Suprapubic skin (tissue), 4 donors: Measurements from ENCODE around the gene CWH43. TPM values are rescaled to one million over a fixed set of nuclear protein-coding genes. Genes with fewer than 3 reads are reported as not detected.
"Not testable (repeated sequence)": the region's sequence is repeated elsewhere in the genome, so short reads cannot be mapped to it uniquely, and the experiment has no call there.

ENCODE experiments used
- DNase-seq, 2 donors: peaks; one replicate each; pipeline ENCODE4 v3.0.0-alpha.2; 2019; ENCODE audit warnings: low spot score in 2 of 2
- H3K27ac ChIP-seq: fragments of 200-600 bp; sonication (generic); one replicate; pipeline ENCODE4 v1.5.1; 2019
- H3K27me3 ChIP-seq: fragments of 200-600 bp; sonication (generic); one replicate; pipeline ENCODE4 v1.5.1; 2019
- H3K36me3 ChIP-seq: fragments of 200-600 bp; sonication (generic); one replicate; pipeline ENCODE4 v1.5.1; 2019
- H3K4me1 ChIP-seq: fragments of 200-600 bp; sonication (generic); one replicate; pipeline ENCODE4 v1.5.1; 2019
- H3K4me3 ChIP-seq: fragments of 200-600 bp; sonication (generic); one replicate; pipeline ENCODE4 v1.5.1; 2019; ENCODE audit warnings: mild to moderate bottlenecking
- H3K9me3 ChIP-seq: fragments of 200-600 bp; sonication (generic); one replicate; pipeline ENCODE4 v1.5.1; 2019
- CTCF ChIP-seq, 2 donors: fragments of 200-600 bp in 1 of 2; fragments of 450-650 bp in 1 of 2; sonication (generic) in 1 of 2; IDR thresholded peaks; one replicate each; pipeline ENCODE4 v1.5.1; 2016 to 2019; ENCODE audit warnings: antibody characterized with exemption in 2 of 2, mild to moderate bottlenecking in 1 of 2, moderate library complexity in 1 of 2
- EP300 ChIP-seq: sonication (generic); formaldehyde crosslinking; IDR thresholded peaks from one replicate; pipeline ENCODE4 v1.6.1; 2017; ENCODE audit warnings: antibody characterized with exemption
- POLR2A ChIP-seq, 2 donors: fragments of 450-650 bp; IDR thresholded peaks; one replicate each; pipeline ENCODE4 v1.6.1; 2017; ENCODE audit warnings: antibody characterized with exemption in 2 of 2, mild to moderate bottlenecking in 2 of 2, moderate library complexity in 2 of 2
- POLR2AphosphoS5 ChIP-seq, 3 donors: sonication (generic); formaldehyde crosslinking; IDR thresholded peaks; one replicate each; pipeline ENCODE4 v1.6.1; 2017; ENCODE audit warnings: antibody characterized with exemption in 3 of 3
- WGBS: methylation state at CpG from one replicate; pipeline ENCODE4 v1.1.5; 2018; 5-methylcytosine and 5-hydroxymethylcytosine counted together
- total RNA-seq, 4 donors: library from RNA; depleted of rRNA; stranded (reverse); fragments of >200 nt; gene quantifications; one replicate each; pipeline ENCODE4 v1.1.0, GENCODE V29; 2016

CWH43 gene
- total RNA-seq, 4 donors from 2014 or later = 31.5 to 51.6 (median 39.6) TPM

- H3K36me3 ChIP-seq = no peaks in the 10 kb centered on the region
- H3K27me3 ChIP-seq = peaks cover 3% of the 10 kb centered on the region
- TF ChIP-seq POLR2AphosphoS5 (IDR thresholded peaks at IDR 0.05) = no peak
- no peak for TF ChIP-seq EP300
- no peak for TF ChIP-seq CTCF (IDR thresholded peaks at IDR 0.05)
- no peak for TF ChIP-seq POLR2A (IDR thresholded peaks at IDR 0.05)
- no peak overlapping the region for H3K27ac ChIP-seq
- no peak overlapping the region for H3K4me3 ChIP-seq
- no peaks in the 10 kb centered on the region for H3K9me3 ChIP-seq
- 55% methylated on average over 6 of the region's 6 CpGs for WGBS
- no peak for DNase-seq
- peaks cover 4% of the 10 kb centered on the region for H3K4me1 ChIP-seq
Observed at GRCh38 chr4:48979914-48980579, 6.0 kb upstream of the CWH43 start.

GRCh38 chr4:48984005-48984404 lies 2.1 kb upstream of the CWH43 start:
- not testable (repeated sequence) for H3K9me3 ChIP-seq, DNase-seq, H3K36me3 ChIP-seq, H3K27ac ChIP-seq, H3K4me3 ChIP-seq
- 95% methylated on average over 2 of the region's 2 CpGs for WGBS
- peaks cover 19% of the 10 kb centered on the region for H3K27me3 ChIP-seq
- peaks cover 25% of the 10 kb centered on the region for H3K4me1 ChIP-seq

DNA sequence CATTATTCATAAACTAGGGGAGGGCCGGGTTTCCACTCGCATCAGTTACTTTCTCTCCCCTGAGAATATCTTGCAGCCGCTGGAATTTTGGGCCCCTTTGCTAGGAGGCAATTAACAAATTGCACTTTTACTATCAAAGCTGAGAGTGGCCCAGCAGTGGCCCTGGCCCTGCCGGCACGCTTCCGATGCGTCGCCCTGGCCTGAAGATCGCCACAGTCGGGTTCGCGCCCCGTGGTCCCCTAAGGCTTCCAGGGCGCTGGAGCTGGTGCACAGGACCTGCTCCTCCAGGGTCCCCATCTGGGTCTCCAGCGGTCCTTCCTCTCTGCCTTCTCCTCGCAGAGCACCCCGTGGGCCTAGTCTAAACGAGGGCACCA lies 486 bp upstream of the CWH43 start:
- no peak overlapping the region for H3K27ac ChIP-seq
- WGBS = 58% methylated on average over 9 of the region's 18 CpGs
- TF ChIP-seq POLR2AphosphoS5 (IDR thresholded peaks at IDR 0.05) (no peak), CTCF (IDR thresholded peaks at IDR 0.05) (no peak), POLR2A (IDR thresholded peaks at IDR 0.05) (no peak), EP300 (no peak)
- peak overlapping the region; percentile 54 for H3K4me3 ChIP-seq
- no peaks in the 10 kb centered on the region for H3K9me3 ChIP-seq
- DNase-seq = no peak
- peaks cover 25% of the 10 kb centered on the region for H3K4me1 ChIP-seq
- no peaks in the 10 kb centered on the region for H3K36me3 ChIP-seq
- peaks cover 19% of the 10 kb centered on the region for H3K27me3 ChIP-seq

- 28% methylated on average over 27 of the region's 27 CpGs for WGBS
- no peak for DNase-seq
- H3K27me3 ChIP-seq = peaks cover 19% of the 10 kb centered on the region
- H3K9me3 ChIP-seq = no peaks in the 10 kb centered on the region
- H3K36me3 ChIP-seq = no peaks in the 10 kb centered on the region
- H3K4me1 ChIP-seq = peaks cover 25% of the 10 kb centered on the region
- peak overlapping the region; percentile 75 for H3K27ac ChIP-seq
- TF ChIP-seq EP300 (no peak), POLR2A (IDR thresholded peaks at IDR 0.05) (no peak), CTCF (IDR thresholded peaks at IDR 0.05) (no peak), POLR2AphosphoS5 (IDR thresholded peaks at IDR 0.05) (no peak)
- H3K4me3 ChIP-seq = peak overlapping the region; percentile 54
Observed at GRCh38 chr4:48986654-48987164, 634 bp downstream of the CWH43 start.

DNA sequence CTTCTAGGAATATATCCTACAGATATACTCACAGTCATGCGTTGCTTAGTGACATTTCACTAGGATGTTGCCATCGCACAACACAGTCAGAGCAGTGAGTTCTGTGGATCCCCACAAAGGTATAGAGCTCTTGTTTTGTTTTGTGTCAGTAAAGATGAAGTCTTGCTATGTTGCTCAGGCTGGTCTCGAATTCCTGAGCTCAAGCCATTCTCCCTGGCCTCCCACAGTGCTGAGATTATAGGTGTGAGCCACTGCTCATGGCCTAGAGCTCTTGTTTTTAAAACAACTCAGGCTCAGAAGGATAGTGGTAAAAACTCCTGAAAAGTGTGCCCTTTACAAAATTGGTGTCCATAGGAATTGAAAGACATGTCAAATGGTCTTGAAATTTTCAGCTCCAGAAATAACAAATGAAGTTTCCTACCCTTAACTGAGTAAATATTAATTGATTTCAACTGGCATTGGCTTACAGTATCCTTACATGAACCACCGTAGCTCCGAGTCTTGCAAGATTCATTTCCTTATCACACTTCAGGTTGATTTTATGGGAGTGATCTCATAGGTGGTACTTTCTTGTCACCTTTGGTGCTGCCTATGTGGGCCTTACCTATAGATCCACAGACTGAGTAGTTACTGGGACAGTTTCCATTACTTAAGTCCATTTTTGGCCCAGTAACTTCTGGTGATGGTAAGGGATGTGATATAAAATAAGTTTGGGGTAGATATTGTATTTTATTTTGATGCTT lies 3.6 kb downstream of the CWH43 start:
- Histone ChIP-seq H3K36me3 (no peaks in the 10 kb centered on the region), H3K4me1 (peaks cover 31% of the 10 kb centered on the region), H3K27me3 (peaks cover 19% of the 10 kb centered on the region), H3K9me3 (no peaks in the 10 kb centered on the region), H3K27ac (no peak overlapping the region), H3K4me3 (no peak overlapping the region)
- DNase-seq = no peak
- TF ChIP-seq POLR2A (IDR thresholded peaks at IDR 0.05) (no peak), POLR2AphosphoS5 (IDR thresholded peaks at IDR 0.05) (no peak), EP300 (no peak), CTCF (IDR thresholded peaks at IDR 0.05) (no peak)
- WGBS = 93% methylated on average over 5 of the region's 5 CpGs
